ENCODE measurements around the gene PRKCB.

Gene PRKCB

DNA sequence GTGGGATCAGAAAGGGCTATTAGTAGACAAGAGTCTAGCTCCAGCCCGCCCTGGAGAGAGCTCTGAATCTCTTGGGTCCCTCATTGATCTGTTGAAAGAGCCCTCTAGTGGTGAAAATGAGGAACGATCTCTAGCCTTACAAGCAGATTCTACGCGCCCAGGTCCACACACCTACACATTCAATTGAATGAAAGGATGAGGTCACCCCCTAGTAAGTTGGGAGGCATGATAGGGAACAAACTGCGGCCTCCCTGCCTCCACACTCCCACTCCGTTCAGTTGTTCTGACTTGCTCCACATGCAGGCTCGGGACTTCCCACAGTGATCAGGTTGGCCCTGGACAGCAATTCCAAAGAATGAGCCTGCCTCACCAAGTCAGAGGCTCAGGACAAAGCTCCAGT is 417.4 kb downstream of the PRKCB start:
- no peak overlapping the region for H3K9ac ChIP-seq (ENCODE audit: low read length)
- H3K36me3 ChIP-seq (ENCODE audit: control insufficient read depth, insufficient read depth, low read length) = no peaks in the 10 kb centered on the region
- no peaks in the 10 kb centered on the region for H3K9me3 ChIP-seq (ENCODE audit: control insufficient read depth, low read length)
- H3K4me3 ChIP-seq (ENCODE audit: low read length) = no peak overlapping the region
- no peaks in the 10 kb centered on the region for H3K27me3 ChIP-seq (ENCODE audit: control insufficient read depth, insufficient read depth, low read length)
- no peaks in the 10 kb centered on the region for H3K4me1 ChIP-seq (ENCODE audit: control insufficient read depth, insufficient read depth, low read length)

GRCh38 chr16:24255456-24256371 is 419.9 kb downstream of the PRKCB start, which contains the start of gene CACNG3:
TSS of gene CACNG3 (plus strand) at chr16:24256335. CDS start at chr16:24256755, 420 bp downstream.
- Histone ChIP-seq H3K4me1 (ENCODE audit: control insufficient read depth, insufficient read depth, low read length) (no peaks in the 10 kb centered on the region), H3K4me3 (ENCODE audit: low read length) (no peak within 1 kb of the TSS), H3K36me3 (ENCODE audit: control insufficient read depth, insufficient read depth, low read length) (no peaks in the 10 kb centered on the region), H3K9ac (ENCODE audit: low read length) (no peak within 1 kb of the TSS), H3K27me3 (ENCODE audit: control insufficient read depth, insufficient read depth, low read length) (no peaks in the 10 kb centered on the region), H3K9me3 (ENCODE audit: control insufficient read depth, low read length) (no peaks in the 10 kb centered on the region)

GRCh38 chr16:24257958-24258357 is 422.2 kb downstream of the PRKCB start:
- no peaks in the 10 kb centered on the region for H3K27me3 ChIP-seq (ENCODE audit: control insufficient read depth, insufficient read depth, low read length)
- no peak overlapping the region for H3K9ac ChIP-seq (ENCODE audit: low read length)
- H3K9me3 ChIP-seq (ENCODE audit: control insufficient read depth, low read length) = no peaks in the 10 kb centered on the region
- H3K4me1 ChIP-seq (ENCODE audit: control insufficient read depth, insufficient read depth, low read length) = no peaks in the 10 kb centered on the region
- no peaks in the 10 kb centered on the region for H3K36me3 ChIP-seq (ENCODE audit: control insufficient read depth, insufficient read depth, low read length)
- no peak overlapping the region for H3K4me3 ChIP-seq (ENCODE audit: low read length)

GRCh38 chr16:24258791-24259190 is 423.0 kb downstream of the PRKCB start:
- no peaks in the 10 kb centered on the region for H3K36me3 ChIP-seq (ENCODE audit: control insufficient read depth, insufficient read depth, low read length)
- H3K9me3 ChIP-seq (ENCODE audit: control insufficient read depth, low read length) = no peaks in the 10 kb centered on the region
- no peaks in the 10 kb centered on the region for H3K4me1 ChIP-seq (ENCODE audit: control insufficient read depth, insufficient read depth, low read length)
- no peak overlapping the region for H3K4me3 ChIP-seq (ENCODE audit: low read length)
- H3K27me3 ChIP-seq (ENCODE audit: control insufficient read depth, insufficient read depth, low read length) = no peaks in the 10 kb centered on the region
- no peak overlapping the region for H3K9ac ChIP-seq (ENCODE audit: low read length)

DNA sequence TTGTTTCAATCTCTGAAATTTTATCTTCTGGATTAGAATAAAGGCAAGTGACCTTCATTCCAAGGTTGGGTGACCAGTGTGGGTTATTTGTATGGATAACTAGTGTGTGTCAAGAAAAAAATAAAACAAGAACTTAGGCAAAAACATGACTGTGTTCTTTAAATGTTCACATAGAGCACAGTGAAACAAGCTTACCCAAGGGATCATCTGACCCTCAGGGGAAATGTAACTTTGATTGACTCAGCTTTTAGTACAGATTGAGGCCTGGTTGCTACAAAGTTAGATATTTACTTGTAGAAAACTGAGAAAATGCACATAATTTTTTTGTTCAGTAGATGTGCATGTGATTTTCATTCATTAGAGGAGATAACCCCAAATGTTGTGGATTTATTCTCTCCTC is 427.0 kb downstream of the PRKCB start:
- no peaks in the 10 kb centered on the region for H3K36me3 ChIP-seq (ENCODE audit: control insufficient read depth, insufficient read depth, low read length)
- no peak overlapping the region for H3K4me3 ChIP-seq (ENCODE audit: low read length)
- H3K27me3 ChIP-seq (ENCODE audit: control insufficient read depth, insufficient read depth, low read length) = no peaks in the 10 kb centered on the region

More for the DNA sequence above, 427.0 kb downstream of the PRKCB start:
- Histone ChIP-seq H3K9me3 (ENCODE audit: control insufficient read depth, low read length) (no peaks in the 10 kb centered on the region), H3K9ac (ENCODE audit: low read length) (no peak overlapping the region), H3K4me1 (ENCODE audit: control insufficient read depth, insufficient read depth, low read length) (no peaks in the 10 kb centered on the region)
